HG03097 (cell line): Measurements from ENCODE around the gene ADCY2.

Experiments used
- ATAC-seq: cut with Tn5 transposase; IDR thresholded peaks from one replicate; pipeline ENCODE4 v1.9.1; 2021; ENCODE audit not compliant: unreplicated experiment, low FRiP score

The ADCY2 gene

DNA sequence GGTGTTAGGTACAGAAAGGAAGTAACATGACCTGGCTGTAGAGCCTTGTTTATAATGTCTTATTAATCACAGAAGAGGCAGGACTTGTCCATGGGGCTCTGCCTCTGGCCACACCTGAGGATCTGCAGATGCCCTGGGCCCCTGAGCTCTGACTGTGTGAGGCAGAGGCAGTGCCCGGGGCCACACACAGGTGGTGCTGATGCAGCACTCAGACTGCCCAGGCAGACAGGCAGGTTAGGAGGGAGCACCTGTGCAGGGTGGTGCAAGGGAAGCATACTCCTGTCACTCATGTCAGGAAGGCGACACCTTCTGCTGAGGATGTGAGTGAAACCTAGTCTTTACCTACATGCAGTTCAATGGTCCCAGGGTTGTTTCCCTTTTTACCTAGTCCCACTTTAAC, 366.3 kb downstream of the ADCY2 start:
- ATAC-seq: no peak

DNA sequence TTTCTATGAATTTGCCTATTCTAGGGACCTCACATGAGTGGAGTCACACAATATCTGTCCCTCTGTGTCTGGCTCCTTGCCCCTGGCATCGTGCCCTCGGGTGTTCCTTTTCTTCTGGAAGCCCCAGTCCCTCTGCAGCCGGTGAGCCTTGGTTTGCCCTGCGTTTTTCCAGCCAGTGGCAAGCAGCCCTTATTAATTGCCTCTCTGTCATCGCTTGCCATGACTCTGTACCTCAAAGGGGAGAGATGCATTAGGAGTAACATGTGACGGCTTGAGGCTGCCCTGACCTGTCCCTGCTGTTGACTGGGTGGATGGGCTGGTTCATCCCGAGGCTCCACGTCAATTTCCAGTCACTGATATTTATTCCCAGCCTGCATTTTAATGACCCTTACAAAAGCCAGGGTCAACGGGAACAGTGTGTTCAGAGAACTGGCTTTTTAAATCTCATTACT, 367.7 kb downstream of the ADCY2 start:
- ATAC-seq: no peak

DNA sequence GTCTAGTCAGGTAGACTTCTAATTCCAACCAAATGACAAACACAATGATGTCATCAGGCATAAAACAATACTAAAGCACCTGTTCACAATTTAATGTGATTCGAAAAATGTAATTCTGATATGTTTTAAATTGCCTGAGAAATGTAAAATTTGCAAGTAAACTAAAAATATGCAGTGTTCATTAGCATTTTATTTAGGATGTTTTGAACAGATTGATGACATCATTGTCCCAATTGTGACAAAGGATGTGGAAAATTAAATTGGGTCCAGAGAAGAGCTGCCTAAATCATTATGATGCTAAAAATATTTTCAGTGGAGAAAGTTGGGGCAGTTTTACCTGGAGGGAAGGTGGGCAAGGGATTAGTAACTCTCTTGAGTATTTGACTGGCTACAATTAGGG, 368.5 kb downstream of the ADCY2 start:
- ATAC-seq: no peak

DNA sequence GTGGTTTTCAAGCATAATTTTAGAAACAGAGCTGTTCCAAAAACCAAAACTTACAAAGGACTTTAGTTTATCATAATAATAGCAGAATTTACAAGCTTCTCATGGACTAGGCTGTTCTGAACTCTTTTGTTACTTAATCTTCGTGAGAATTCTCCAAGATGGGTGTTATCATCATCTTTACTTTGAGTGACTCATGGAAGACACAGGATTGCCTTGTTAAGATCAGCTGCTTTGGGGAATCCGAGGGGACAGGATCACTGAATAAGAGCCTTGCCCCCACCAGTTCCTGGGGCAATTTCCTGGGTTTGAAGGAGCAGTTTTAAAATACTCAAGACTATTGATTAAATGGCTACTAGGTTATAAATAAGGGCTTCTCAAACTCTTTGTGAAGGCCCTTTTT, 374.5 kb downstream of the ADCY2 start:
- no peak for ATAC-seq

DNA sequence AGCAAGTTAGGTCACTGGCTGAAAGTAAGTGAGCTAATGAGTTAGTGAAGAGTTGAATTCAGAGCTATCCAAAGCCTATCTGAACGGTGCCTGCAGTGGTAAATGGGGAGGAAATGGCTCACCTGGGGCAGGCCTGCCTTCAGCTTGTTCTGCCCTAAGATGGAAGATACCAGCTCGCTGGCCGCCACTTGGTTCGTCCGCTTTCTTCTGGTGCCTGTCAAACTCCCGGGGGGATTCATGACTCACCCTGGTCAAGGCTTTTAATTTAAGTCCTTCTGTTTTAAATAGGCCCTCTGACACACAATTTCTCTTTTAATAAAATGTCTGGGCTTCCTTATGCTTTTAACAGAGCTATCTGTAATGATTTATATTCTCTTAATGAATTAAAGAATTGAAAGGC, 376.2 kb downstream of the ADCY2 start:
- no peak for ATAC-seq

DNA sequence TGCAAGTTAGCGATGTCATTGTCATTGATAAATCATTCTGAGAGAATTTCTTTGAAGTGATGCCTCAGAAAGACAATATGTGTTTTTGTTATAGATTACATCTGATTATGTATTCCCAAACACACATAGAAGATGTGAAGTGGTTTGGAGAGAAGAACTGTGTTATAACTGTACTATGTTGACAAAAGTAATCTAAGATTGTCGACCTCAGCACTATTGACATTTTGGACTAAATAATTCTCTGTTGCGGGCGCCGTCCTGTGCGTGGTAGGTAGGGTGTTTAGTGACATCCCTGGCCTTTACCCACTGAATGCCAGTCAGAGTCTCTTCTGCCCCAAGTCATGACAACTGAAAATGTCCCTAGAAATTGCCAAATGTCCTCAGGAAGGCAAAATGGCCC, 377.2 kb downstream of the ADCY2 start:
- no peak for ATAC-seq

DNA sequence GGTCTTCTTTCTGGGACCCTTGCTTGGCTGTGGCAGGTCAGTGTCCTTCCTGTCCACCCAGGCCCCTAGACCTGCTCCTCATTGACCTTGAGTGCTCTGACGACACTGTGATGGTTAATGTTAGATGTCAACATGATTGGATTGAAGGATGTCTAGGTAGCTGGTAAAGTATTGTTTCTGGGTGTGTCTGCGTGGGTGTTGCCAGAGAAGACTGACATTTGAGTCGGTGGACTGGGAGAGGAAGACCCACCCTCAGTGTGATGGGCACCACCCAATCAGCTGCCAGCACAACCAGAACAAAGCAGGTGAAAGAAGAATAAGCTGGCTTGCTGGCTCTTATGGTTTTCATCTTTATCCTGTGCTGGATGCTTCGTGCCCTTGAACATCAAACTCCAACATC, 380.5 kb downstream of the ADCY2 start:
- no peak for ATAC-seq

DNA sequence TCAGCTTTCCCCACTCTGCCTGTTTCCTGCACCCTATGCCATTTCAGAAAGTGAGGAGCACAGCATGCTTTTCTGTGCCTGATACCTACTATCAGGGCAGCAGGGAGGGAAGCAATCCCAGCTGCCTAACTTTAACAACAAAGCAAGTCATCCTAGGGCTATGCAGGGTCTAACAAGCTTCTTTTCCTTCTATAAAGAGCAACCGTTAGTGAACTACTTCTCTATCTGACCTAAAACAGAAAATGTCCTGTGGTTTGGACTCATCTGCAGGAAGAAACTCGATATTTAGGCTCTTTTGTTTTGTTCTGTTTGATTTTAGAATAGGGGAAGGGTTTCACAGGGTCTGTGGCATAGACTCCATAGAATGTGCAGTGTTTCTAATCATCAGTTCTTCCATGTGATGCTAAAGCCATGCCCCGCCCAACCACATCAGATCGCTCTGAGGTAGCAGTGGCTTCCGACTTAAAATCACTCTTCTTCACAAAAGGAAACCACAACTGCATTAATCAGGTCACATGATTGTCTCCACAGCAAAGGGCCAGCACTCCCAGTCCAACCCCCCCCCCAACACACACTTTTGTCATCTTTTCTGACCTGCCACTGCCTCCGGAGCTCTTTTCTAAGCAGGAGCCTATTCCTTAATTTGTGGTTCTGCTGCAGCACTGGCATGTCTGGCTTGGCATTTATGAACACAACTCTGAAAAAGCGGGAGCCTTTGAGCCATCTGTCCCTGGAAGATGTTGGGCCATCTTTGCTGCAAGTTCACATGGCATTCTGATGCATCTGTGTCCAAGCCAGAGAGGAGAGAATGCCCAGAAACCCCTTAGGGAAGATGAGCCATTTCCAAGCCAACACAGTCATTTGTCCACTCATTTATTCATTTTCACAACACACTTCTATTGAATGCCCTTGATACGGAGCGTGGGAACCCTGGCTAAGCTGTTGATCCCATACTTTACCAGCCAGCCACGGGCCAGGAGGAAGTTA, 383.4 kb downstream of the ADCY2 start:
- no peak for ATAC-seq

DNA sequence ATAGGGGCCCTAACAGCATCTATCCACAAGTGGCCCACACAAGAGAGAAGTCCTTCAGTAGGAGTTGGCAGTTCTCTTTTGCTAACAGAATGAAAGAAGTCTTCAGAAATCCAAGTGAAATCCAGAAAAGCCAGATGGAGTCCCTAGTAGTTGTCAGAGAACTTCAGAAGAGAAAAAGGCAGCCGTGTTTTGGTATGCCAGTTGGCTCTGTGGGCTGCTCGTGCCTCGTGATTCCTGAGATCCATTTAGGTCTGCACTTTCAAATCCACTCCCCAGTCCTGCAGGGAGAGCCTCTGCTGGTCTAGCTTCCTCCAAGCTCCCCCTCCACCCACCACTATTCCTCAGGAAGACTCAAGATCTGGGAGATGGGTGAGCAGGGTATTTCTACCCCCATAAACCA, 386.0 kb downstream of the ADCY2 start:
- ATAC-seq: no peak

DNA sequence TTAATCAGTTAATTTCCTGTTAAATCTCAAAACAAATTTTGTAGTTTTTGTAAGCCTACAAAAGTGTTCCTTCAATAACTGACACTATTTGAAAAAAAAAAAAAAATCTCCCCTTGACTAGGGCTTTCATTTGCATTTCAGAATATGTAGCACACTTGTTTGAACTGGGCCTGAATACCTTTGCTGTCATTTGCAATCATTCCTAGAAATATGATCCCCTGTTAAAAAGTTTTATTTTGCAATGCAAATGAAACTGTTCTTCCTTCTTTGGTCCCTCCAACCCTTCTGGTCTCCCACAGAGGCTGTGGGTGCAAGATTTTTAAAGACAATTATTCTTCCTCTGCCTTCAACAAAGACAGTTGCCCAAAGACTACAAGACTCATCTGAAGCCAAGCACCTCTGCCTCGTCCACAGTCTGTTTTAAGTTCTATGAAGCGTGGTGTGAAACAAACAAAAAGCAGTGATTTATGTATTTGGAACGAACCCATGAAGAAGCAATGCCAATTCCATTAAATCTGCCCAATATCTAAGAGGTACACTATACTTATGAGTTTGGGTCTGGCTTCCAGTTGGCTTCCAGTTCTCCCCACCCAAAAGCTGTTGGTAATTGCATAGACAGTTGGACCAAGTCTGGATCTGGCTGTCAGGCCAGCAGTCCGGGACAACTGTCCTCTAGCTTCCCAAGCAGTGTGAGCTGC, 388.9 kb downstream of the ADCY2 start:
- ATAC-seq: no peak

DNA sequence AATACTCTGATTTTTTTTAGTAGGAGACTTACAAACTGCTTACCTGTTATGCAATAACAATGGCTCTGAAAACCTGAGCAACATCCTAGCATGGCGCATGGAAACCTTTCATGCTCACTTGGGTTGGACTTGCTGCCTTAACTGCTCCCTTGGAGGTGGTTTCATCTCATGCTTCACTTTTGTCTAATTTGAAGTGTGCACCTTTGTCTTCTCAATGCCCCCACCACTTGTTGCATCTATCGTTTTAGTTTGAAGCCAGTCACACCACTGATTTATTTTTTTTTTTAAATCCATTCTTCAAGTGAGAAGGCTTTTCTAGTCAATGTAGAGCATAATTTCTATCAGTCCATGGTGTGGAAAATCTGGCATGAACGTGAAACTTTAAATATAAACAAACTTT, 391.8 kb downstream of the ADCY2 start:
- ATAC-seq: no peak

DNA sequence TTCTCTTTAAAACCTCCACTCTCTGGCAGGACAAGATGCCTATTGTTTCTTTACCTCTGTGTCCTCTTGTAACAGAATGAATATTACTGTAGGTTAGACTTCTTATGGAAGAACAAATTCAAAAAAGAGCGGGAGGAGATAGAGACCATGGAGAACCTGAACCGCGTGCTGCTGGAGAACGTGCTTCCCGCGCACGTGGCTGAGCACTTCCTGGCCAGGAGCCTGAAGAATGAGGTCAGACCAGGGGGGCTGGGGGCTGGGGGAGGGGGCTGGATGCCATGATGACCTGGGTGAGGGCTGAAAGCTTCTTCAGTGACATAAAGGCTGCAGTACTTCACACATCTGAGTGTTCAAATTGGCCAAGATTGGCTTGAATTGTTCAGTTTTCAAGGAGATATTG, 393.6 kb downstream of the ADCY2 start:
- no peak for ATAC-seq

DNA sequence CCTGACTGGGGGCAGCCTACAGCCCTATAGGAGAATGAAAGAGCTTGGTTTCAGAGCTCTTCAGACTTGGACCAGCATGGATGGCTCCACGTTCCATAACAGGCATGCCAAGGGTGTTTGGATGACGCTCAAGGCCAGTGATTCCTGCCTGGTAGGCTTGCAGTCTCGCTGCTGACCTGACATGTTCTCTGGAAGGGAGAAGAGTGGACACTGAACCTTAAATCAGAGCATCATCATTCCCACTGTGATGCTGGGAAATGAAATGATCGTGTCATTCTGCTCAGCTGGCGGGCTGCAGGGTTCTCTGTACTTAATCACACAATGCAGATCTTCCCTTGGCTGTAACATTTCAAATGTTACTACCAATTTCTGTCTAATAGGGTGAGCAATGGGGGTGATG, 398.0 kb downstream of the ADCY2 start:
- ATAC-seq: no peak

DNA sequence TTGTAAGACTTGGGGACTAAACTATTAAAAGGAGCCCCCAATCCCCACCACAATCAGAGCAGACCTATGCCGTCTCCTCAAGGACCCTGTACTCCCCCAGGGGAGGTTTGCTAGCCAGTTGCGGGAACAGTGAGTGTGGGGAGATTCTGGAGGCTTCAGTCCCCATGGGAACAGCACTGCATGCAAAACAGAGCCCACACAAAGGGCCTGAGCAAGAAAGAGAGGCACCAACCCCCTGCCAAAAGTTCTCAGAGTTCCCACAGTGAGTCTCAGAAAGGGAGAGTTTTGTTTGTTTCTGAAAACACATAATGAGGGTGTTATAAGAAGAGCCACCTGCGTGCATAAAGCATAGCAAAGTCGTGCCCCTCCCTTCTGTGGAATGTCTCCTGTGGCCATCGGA, 398.4 kb downstream of the ADCY2 start:
- ATAC-seq: no peak

DNA sequence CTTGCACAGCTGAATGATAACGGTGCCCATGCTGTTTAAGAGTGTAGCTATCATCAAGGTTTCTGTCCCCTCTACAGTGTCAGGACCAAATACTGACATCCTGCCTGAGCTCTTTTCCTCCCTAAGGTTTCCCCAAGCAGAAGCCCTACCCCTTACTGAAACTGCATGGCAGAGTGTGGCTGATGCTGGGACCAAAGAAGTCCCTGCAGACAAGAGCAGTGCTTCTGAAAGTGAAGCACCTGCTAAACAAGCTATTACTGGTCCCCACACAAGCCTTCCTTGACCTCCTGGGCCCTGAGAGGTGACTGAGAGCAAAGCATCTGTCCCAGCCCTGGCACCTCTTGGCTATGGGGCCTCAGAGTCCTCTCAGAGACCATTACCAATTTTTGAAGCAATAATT, 398.9 kb downstream of the ADCY2 start:
- ATAC-seq: no peak

DNA sequence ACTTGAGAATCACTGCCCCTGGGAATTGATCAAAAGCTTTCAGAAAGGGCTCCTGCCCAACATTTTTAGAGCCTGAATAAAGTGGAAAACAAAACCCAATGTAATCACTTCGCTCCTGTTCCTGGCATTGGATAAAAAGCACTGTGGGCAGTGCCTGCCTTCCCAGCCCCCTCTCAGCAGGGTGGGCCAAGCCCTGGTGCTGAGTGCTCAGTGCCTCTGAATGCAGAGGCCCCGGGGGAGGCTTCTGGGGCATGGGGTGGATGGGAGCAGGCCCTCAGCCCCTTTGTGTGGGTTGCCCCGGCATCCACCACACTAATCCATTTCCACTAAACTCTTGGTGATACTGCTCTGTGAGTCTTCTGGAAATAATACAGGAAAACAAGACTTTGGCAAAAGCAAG, 399.4 kb downstream of the ADCY2 start:
- no peak for ATAC-seq

DNA sequence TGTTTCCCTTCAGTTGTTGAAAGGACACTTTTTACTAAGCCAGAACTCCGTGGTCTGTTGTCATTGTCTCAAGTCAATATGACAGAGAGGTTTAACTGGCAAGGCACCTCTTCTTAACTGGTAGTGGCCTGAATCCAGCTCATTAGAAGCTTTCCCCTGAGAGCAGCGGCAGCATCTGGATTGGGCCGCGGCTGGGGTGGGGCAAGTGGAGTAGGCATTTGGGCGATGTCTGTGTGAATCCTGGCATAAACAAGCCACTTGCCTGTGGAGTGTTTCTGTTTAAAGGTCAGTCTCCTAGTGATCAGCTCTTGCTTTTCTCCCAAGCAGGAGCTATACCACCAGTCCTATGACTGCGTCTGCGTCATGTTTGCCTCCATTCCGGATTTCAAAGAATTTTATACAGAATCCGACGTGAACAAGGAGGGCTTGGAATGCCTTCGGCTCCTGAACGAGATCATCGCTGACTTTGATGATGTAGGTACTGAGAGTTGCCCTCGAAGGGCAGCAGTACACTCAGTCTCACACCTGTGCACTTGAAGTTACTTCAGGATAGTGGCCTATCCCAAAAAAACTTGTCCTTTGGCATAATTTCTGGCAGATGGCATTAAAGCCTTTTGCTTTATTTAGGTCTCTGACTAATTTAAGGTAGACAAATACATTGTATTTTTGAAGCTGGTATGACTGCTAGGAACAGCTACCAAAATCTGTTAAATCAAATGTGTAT, 406.1 kb downstream of the ADCY2 start:
- ATAC-seq: no peak

DNA sequence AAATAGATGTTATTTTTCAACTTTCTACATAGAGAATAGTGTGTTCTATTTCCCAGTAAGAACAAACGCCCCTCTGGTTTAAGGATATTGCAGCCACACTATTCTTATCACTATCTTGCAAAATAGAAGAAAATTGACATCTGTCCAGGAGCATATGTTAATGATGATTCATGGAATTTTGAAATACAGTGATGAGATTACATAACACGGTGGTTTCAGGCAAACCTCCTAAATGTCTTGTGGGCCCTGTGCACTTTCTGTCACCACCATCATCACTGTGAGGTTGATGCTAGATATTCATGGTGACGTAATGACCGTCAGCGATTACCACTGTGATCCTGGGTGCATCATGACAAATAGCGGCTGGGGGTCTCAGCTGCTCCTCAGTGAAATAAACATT, 406.9 kb downstream of the ADCY2 start:
- ATAC-seq: no peak

DNA sequence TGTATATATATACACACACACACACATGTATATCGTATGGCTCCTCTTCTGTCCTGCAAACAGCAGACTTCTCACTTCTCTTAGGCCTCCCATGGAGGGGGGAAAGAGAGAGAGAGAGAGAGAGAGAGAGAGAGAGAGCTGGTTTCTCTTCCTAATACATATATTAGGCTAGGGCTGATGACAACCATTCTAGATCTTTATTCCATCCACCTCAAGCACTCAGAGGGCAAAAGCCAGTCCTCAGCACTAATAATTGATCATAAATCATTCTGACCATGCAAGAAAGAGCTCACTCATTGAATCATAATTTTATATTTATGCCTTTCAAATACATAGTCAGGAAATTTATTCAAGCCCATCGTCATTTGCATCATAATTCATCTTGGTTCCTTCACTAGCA, 408.0 kb downstream of the ADCY2 start:
- ATAC-seq: no peak

DNA sequence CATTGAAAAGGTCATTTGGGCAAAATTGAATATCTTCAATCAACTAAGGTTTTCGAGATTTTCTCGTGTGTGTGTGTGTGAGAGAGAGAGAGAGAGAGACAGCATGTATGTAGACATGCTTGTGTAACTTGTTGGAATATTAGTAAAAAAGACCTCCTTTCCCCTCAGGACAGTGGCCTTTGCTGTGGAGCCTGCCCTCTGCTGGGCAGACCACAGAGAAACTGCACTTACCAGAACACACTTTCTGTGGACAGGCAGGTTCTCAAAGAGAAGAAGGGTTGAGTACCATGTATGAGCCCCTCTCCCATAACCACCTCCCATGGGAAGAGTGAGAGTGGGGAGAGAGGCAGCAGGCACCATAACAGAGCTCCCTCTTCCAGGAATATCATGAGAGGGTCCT, 409.4 kb downstream of the ADCY2 start:
- ATAC-seq: no peak

DNA sequence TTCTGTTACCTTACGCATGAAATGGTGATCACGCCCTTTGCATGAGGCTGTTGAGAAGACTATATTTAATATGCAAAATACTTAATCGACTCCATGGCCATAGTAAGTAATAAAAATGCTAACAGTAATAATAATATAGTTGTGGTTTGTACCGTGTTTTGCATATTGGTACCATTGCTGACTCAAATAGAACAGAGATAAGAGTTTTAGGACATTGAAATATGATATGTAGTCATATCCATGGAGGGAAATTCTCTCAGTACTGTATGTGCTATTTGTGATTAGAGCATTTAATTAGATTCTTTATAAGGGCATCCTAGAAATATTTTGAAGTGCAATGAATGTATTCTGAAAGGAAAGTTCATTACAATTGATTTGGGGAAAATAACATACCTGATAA, 413.1 kb downstream of the ADCY2 start:
- no peak for ATAC-seq
